OCI-LY1 (cell line): Measurements from ENCODE around the gene PTPN18.

Source experiments
- CTCF ChIP-seq: fragments of 200-600 bp; sonication (generic), shearing (Covaris generic); IDR thresholded peaks from 2 replicates; pipeline ENCODE4 v1.5.1; 2017; ENCODE audit warnings: mild to moderate bottlenecking, antibody characterized with exemption, low read length, moderate library complexity, mixed read lengths
- EZH2 ChIP-seq: fragments of 200-600 bp; sonication (generic), shearing (Covaris generic); IDR thresholded peaks from 2 replicates; pipeline ENCODE4 v1.8.0; 2017; ENCODE audit warnings: borderline replicate concordance, mixed run types, mild to moderate bottlenecking, antibody characterized with exemption, low read length, moderate library complexity, mixed read lengths

- TF ChIP-seq EZH2 (no peak), CTCF (no peak)
Measured at GRCh38 chr2:130371723-130372054, 15.8 kb downstream of the PTPN18 start.
